GM21528 (cell line): ENCODE results near the gene ANKRD18B.
"Not testable (repeated sequence)": the region's sequence is repeated elsewhere in the genome, so short reads cannot be mapped to it uniquely, and the experiment has no call there.

Experiments used
- ATAC-seq: cut with Tn5 transposase; IDR thresholded peaks from one replicate; pipeline ENCODE4 v1.9.1; 2021; ENCODE audit warnings: mild to moderate bottlenecking, moderate library complexity; ENCODE audit not compliant: unreplicated experiment, low FRiP score

ANKRD18B gene

GRCh38 chr9:33528069-33528468 lies 4.0 kb downstream of the ANKRD18B start:
- ATAC-seq, result not testable (repeated sequence)

- ATAC-seq, result not testable (repeated sequence)
Measured at GRCh38 chr9:33533958-33534357, 9.9 kb downstream of the ANKRD18B start.

GRCh38 chr9:33535541-33535940 lies 11.5 kb downstream of the ANKRD18B start:
- ATAC-seq, result no peak

GRCh38 chr9:33543463-33543862 lies 19.4 kb downstream of the ANKRD18B start:
- not testable (repeated sequence) for ATAC-seq

GRCh38 chr9:33545715-33546114 lies 21.7 kb downstream of the ANKRD18B start:
- ATAC-seq, result not testable (repeated sequence)

- ATAC-seq, result not testable (repeated sequence)
Measured at GRCh38 chr9:33548816-33549215, 24.8 kb downstream of the ANKRD18B start.

- ATAC-seq, result not testable (repeated sequence)
Measured at GRCh38 chr9:33549418-33549817, 25.4 kb downstream of the ANKRD18B start.

GRCh38 chr9:33551183-33551582 lies 27.1 kb downstream of the ANKRD18B start:
- ATAC-seq, result not testable (repeated sequence)

- not testable (repeated sequence) for ATAC-seq
Measured at GRCh38 chr9:33552315-33552725, 28.3 kb downstream of the ANKRD18B start.

- ATAC-seq, result not testable (repeated sequence)
Measured at GRCh38 chr9:33560217-33560616, 36.2 kb downstream of the ANKRD18B start.

GRCh38 chr9:33562196-33562595 lies 38.1 kb downstream of the ANKRD18B start:
- not testable (repeated sequence) for ATAC-seq

GRCh38 chr9:33567776-33568175 lies 43.7 kb downstream of the ANKRD18B start:
- ATAC-seq, result not testable (repeated sequence)

GRCh38 chr9:33577786-33578185 lies 53.7 kb downstream of the ANKRD18B start:
- ATAC-seq, result not testable (repeated sequence)

- not testable (repeated sequence) for ATAC-seq
Measured at GRCh38 chr9:33579996-33580395, 55.9 kb downstream of the ANKRD18B start.

GRCh38 chr9:33582686-33583085 lies 58.6 kb downstream of the ANKRD18B start:
- not testable (repeated sequence) for ATAC-seq

GRCh38 chr9:33586128-33586527 lies 62.1 kb downstream of the ANKRD18B start:
- ATAC-seq, result not testable (repeated sequence)

GRCh38 chr9:33587799-33588198 lies 63.7 kb downstream of the ANKRD18B start:
- not testable (repeated sequence) for ATAC-seq

GRCh38 chr9:33588876-33589275 lies 64.8 kb downstream of the ANKRD18B start:
- not testable (repeated sequence) for ATAC-seq

GRCh38 chr9:33590857-33591256 lies 66.8 kb downstream of the ANKRD18B start:
- not testable (repeated sequence) for ATAC-seq

GRCh38 chr9:33596974-33597373 lies 72.9 kb downstream of the ANKRD18B start:
- ATAC-seq, result not testable (repeated sequence)

GRCh38 chr9:33597386-33597785 lies 73.3 kb downstream of the ANKRD18B start:
- ATAC-seq, result not testable (repeated sequence)

- ATAC-seq, result not testable (repeated sequence)
Measured at GRCh38 chr9:33598796-33599379, 74.8 kb downstream of the ANKRD18B start.
